GOT3 (cell line): ENCODE results near the gene APOBEC3H.
A peak's percentile ranks its signal among the peaks of the same experiment; 100 is the strongest.

Experiments
- DNase-seq: peaks from one replicate; lab custom pipeline; 2025; ENCODE audit warnings: mixed read lengths; lab: John Stamatoyannopoulos, UW

The APOBEC3H gene

DNA sequence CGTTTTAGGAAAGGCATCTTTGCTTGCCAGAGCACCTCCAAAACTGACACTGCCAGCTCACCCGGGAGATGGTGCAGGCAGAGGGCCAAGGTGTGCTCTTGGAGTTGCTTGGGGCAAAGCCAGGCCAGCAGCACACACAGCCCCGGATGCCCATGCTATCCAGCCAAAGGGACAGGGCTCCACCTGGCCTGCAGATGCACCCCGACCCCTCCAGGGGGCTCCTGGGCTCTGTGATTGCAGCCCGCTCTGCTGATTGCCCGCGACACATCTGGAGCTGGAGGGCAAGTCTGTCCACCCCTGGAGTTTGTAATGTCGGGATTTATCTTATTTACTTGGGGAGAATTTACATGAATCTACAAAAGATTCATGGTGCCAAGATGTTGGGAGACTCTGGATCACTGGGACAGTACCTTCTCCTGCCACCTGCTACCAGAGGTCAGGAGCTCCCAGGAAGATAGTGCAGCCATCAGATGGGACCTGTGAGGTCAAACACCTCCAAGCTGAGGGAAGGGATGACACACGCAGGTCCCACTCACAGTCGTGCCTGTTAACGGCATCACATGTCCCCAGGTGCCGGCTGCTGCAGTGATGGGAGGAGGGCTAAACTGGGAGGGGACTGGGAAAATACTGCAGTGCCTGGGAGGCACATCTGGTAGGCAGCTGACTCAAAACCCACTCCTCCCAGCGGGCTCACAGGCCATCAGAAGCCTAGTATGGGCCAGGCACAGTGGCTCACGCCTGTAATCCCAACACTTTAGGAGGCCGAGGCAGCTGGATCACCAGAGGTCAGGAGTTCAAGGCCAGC, 38.2 kb downstream of the APOBEC3H start:
- no peak for DNase-seq

GRCh38 chr22:39136317-39136716, 39.3 kb downstream of the APOBEC3H start:
- DNase-seq, result no peak

DNA sequence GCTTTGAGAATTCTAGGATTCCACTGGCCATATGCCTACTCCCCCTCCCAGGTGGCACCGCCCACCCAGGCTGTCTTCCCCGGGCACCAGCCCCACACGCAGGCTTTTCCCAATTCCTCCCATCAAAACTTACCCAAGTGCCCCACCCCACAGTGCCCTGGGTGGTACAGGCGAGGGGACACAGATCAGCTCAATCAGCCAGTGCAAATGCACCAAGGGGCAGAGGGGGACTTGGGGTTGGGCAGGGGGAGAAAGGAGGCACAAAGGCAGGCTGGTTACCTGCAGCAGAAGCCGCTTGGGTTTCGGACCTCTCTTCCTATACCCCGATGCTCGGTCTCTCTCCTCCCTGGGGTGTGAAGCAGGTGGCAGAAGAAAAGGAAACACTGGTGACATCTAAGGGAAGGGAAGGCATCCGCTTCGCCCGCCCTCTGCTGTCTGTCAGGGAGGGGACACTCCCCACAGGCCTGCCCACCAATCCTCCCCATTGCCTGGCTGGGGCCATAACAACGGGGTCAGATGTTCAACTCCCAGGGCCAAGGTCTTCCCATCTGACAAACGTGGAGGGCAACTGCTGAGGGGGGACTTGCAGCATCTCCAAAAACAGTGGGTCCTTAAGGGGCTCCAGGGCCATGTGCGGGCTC, 41.4 kb downstream of the APOBEC3H start:
- DNase-seq, result no peak

DNA sequence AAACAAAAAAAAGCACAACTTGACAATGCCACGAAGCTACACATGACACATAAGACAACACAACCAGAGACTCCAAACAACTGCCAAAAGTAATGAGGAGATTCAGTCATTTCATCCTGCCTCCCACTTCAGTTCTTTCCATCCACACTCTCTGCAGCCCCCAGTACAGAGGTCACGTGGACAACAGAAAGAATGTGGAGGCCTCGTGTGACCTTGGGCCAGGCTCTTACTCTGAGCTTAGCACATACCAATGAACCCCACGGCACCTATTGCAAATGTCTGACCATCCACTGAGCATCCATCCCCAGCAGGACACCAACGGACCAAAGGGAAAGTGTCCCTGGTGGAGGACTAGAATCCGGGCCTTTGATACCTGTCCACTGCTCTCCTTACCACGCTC, 42.9 kb downstream of the APOBEC3H start:
- DNase-seq, result no peak

DNA sequence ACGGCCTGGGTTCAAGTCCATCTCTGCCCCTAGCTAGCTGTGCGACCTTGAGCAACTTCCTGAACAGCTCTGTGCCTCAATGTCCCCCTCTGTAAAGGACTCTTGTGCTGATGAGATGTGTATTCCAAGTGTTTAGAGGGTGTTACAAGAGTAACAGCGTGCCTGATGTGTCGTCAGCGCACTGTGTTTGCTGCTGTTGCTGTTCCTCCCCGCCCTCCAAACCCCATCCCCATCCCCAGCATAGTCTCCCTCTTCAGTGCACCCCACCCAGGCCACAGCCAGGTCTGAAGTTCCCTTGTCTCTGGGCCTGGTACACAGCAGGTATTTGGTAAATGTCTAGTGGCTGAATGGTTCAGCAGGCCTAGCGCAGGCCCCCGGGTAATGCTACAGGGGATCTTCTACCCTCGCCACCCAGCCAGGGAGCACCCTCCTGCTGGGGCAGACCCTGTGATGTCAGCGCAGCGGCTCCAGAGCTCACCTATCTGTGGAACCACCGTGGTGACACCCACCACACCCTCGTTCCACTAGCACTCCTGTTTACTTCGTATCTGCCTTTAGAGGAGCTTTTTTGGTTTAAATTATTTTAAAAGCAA, 45.1 kb downstream of the APOBEC3H start:
- no peak for DNase-seq

DNA sequence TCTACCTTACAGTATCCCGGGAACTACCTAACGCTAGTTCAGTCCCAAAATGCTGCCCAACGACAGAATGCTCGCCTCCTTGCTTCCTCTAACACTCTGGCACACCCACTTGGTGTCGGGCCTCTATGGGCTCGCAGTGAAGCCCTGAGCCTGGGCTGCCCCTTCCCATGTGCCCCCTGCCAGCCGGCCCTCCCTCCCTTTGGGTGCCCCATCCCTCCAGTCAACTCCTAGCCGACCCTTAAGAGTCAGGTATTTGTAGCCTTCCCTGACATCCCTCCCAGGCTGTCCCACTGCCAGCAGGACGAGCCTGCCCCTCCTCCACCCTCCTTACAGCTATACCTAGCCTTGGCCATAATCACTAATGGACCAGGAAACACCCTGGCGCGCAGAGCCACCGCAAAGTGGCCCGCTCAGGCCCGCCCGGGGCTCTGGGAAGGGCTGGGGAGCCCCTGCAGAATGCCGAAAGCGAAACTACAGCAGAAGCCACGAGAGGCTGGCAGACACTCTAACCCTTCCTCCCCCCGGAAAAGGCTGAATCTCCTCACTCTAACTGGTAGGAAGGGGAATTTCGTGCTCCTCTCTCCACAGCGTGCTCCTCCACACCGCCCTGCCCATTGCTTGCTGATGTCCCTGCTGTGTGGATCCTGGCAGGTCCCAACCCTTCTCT, 47.2 kb downstream of the APOBEC3H start:
- no peak for DNase-seq

GRCh38 chr22:39146256-39147101, 49.4 kb downstream of the APOBEC3H start:
- DNase-seq, result no peak

- no peak for DNase-seq
Measured at GRCh38 chr22:39147335-39148025, 50.4 kb downstream of the APOBEC3H start.

GRCh38 chr22:39148026-39148726, 51.1 kb downstream of the APOBEC3H start:
- DNase-seq, result no peak

- DNase-seq, result no peak
Measured at GRCh38 chr22:39148727-39149535, 51.9 kb downstream of the APOBEC3H start.

DNA sequence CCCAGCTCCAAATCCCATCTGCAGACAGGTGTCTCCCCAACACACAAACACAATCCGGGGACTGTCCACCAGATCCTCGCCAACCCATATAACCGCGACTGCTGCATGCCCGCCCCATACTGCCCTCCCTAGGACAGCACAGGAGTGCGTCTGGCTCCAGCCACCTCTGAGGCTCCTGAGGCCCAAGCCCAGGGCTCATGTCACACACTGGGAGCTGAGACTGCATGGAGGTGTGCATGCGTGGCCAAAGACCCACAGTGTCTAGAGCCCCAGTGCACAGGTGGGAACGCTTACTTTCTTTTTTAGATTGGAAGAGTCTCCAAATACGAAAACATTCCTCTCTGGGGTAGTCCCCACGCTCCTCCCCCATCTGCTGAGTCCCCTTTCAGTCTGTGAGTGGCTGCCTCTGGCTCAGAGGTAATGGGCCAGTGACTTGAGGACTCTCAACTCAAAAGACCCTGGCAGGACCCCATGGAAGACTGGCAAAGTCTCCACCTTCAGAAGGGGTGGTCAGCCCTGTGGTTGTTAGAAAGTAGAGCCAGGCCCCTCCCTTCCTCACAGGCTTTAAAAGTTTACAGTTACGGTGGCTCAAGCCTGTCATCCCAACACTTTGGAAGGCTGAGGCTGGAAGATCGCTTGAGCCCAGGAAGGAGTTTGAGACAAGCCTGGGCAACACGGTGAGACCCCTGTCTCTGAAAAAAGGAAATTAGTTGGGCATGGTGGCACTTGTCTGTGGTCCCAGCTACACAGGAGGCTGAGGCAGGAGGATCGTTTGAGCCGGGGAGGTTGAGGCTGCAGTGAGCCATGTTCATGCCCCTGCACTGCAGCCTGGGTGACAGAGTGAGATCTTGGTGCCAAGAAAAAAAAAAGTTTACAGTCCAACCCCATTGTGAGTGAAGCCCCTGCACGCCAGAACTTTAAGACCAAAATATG, 53.1 kb downstream of the APOBEC3H start:
- DNase-seq, result no peak

- DNase-seq, result no peak
Measured at GRCh38 chr22:39150848-39151215, 53.8 kb downstream of the APOBEC3H start.

- no peak for DNase-seq
Measured at GRCh38 chr22:39151329-39151975, 54.4 kb downstream of the APOBEC3H start.

GRCh38 chr22:39152024-39152510, 55.0 kb downstream of the APOBEC3H start:
- DNase-seq, result no peak

DNA sequence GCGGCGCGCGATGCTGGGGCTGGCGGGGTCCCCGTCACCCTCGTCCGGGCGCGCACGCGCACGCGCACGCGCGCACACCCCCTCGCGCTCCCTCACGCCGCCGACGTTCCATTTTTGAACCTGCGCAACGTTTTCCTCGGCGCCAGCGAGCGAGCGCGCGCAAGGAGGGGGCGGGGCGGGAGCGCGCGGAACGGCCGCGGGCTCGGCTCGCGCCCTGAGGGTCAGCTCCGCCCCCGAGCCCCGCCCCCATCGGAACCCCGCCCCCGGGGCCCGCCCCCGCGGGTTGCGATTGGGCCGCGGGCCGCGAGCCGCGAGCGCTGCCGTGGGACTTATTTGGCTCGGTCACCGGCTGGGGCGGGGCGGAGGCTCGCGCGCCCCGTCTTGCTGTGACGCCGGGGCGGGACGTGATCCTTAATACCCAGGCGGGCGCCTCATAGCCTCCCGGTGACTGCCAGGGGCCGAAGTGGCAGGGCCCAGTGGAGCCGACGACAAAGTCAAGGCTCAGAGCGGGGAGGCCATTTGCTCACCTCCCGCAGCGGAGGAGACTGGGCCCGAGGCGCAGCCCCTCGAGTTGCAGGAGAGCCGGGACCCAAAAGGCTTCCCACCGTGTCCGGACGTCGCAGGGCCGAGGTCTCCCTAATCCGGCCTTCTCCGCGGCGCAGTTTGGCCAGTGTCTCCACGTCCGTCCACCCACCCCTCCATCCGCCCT, 55.6 kb downstream of the APOBEC3H start, which contains the start of gene CBX7:
Gene CBX7 (minus strand): TSS at position 170 of the 709 bp plus-strand sequence. CDS start 236 bp downstream, outside the sequence.
- peak; percentile 42 for DNase-seq

DNA sequence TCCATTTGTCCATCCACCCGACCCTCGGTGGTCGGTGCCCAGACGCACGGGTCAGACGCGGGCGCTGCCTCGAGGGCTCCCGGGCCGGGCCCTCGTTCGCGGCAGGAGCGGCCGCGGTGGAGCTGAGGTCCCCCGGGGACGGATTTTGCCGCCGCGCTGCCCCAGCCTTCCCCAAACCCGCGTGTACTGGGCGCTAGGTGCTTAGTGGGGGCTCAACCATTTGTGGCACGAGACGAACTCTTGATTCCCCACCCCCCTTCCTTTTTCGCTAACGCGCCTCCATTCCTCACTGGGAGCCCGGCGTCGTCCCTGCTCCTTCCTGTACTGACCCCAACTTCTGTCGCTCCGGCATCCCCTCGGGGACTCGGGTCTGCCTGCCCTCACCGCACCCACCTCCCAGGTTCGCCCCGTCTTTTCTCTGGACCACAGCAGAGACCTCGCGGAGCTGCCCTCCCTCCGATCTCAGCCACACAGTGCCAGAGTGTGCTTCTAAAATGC, 56.2 kb downstream of the APOBEC3H start:
- DNase-seq, result no peak
